SH-SY5Y (cell line): Measurements from ENCODE around the gene SNAP25.

Experiments used
- GATA2 ChIP-seq: IDR thresholded peaks from 2 replicates; pipeline ENCODE4 v1.6.1; 2011; ENCODE audit warnings: mild to moderate bottlenecking, low read depth, low read length
- GATA3 ChIP-seq: IDR thresholded peaks from 2 replicates; pipeline ENCODE4 v1.6.1; 2011; ENCODE audit warnings: low read depth, mild to moderate bottlenecking, low read length, moderate library complexity

GRCh38 chr20:10313701-10314100, 95.1 kb downstream of the SNAP25 start:
- no peak for TF ChIP-seq GATA2
- TF ChIP-seq GATA3 = no peak
